HG03469 (cell line): ENCODE data around the gene HMOX1.
"Not testable (repeated sequence)": the region's sequence is repeated elsewhere in the genome, so short reads cannot be mapped to it uniquely, and the experiment has no call there.

Experiments
- ATAC-seq: cut with Tn5 transposase; IDR thresholded peaks from one replicate; pipeline ENCODE4 v1.9.1; 2021; ENCODE audit warnings: mild to moderate bottlenecking, moderate library complexity, moderate number of reproducible peaks; ENCODE audit not compliant: unreplicated experiment

The HMOX1 gene

GRCh38 chr22:35378621-35379020 lies 2.3 kb upstream of the HMOX1 start:
- no peak for ATAC-seq

- ATAC-seq = no peak
Measured at GRCh38 chr22:35379146-35379993, 1.5 kb upstream of the HMOX1 start.

- no peak for ATAC-seq
Measured at GRCh38 chr22:35380013-35380412, 883 bp upstream of the HMOX1 start.

GRCh38 chr22:35381424-35382009 lies 621 bp downstream of the HMOX1 start:
- ATAC-seq = no peak

- no peak for ATAC-seq
Measured at GRCh38 chr22:35383679-35384071, 2.8 kb downstream of the HMOX1 start.

- ATAC-seq = no peak
Measured at GRCh38 chr22:35384527-35384926, 3.6 kb downstream of the HMOX1 start.

GRCh38 chr22:35384975-35385588 lies 4.2 kb downstream of the HMOX1 start:
- no peak for ATAC-seq

GRCh38 chr22:35386670-35387288 lies 5.9 kb downstream of the HMOX1 start:
- ATAC-seq = no peak

GRCh38 chr22:35390933-35391332 lies 10.0 kb downstream of the HMOX1 start:
- no peak for ATAC-seq

- ATAC-seq = no peak
Measured at GRCh38 chr22:35392357-35392756, 11.5 kb downstream of the HMOX1 start.

- ATAC-seq = no peak
Measured at GRCh38 chr22:35393116-35394010, 12.5 kb downstream of the HMOX1 start.

- ATAC-seq = no peak
Measured at GRCh38 chr22:35394011-35394312, 13.1 kb downstream of the HMOX1 start.

- ATAC-seq = no peak
Measured at GRCh38 chr22:35394810-35395563, 14.1 kb downstream of the HMOX1 start.

GRCh38 chr22:35396622-35397021 lies 15.7 kb downstream of the HMOX1 start:
- ATAC-seq = not testable (repeated sequence)

- ATAC-seq = no peak
Measured at GRCh38 chr22:35397095-35397904, 16.4 kb downstream of the HMOX1 start.

GRCh38 chr22:35398591-35398973 lies 17.7 kb downstream of the HMOX1 start:
- no peak for ATAC-seq

- ATAC-seq = no peak
Measured at GRCh38 chr22:35399114-35399677, 18.3 kb downstream of the HMOX1 start.

GRCh38 chr22:35399678-35400500 lies 19.0 kb downstream of the HMOX1 start, which contains the start of gene MCM5:
Gene MCM5, plus strand, starts transcription at chr22:35400140. Its CDS starts 299 bp downstream, at chr22:35400439.
- ATAC-seq = peak; percentile 73
